ENCODE results near the gene CASP8AP2. TPM values are rescaled to one million over a fixed set of nuclear protein-coding genes. Genes with fewer than 3 reads are reported as not detected.

CASP8AP2 gene
- total and polyA plus RNA-seq, 9 of the 15 experiments (the other 6 are each of a cell fraction or from before 2014, with no cell fraction given) = 10.6 to 30.0 (median 19.1) TPM

DNA sequence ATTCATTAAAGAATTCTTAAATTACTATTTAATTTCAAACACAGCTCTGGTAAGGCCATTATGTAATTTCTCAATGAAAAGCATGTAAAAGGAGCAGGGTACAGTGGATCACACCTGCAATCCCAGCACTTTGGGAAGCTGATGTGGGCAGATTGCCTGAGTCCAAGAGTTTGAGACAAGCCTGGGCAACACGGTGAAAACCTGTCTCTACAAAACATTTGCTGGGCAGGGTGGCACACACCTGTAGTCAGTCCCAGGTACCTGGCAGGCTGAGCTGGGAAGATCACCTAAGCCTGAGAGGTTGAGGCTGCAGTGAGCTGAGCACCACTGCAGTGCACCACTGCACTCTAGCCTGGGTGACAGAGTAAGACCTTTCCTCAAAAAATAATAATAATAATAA is 47.5 kb upstream of the CASP8AP2 start:
- no peaks in the 10 kb centered on the region for H3K9me3 ChIP-seq (replicated peaks; ENCODE audit: control insufficient read depth, insufficient read depth, low read depth, low read length)
- H3K36me3 ChIP-seq (ENCODE audit: control insufficient read depth, insufficient read depth, low read length) = peaks cover 81% of the 10 kb centered on the region
- FAIRE-seq (no peak), DNase-seq (ENCODE audit: extremely low read depth in 1 of 4, low spot score in 3 of 4) (no peak), ATAC-seq (no peak)
- intact Hi-C loops (cut with micrococcal nuclease) = no loop called here
- H3K4me3 ChIP-seq = no peak overlapping the region
- H3K4me1 ChIP-seq (replicated peaks in 1 of 2; ENCODE audit: control insufficient read depth in 2 of 2, insufficient read depth in 2 of 2, low read length in 2 of 2) = no peaks in the 10 kb centered on the region
- no peak overlapping the region for H3K27ac ChIP-seq (ENCODE audit: extremely low read depth, low read depth, low read length)
- 0 out of 3 replicates have a peak, but pooled peaks cover 2% of the 10 kb centered on the region for H3K79me2 ChIP-seq (ENCODE audit: control insufficient read depth, insufficient read depth, low read length)
- no peak overlapping the region for H3K4me2 ChIP-seq (ENCODE audit: insufficient read depth, low read length)
- no peak overlapping the region for H2AFZ ChIP-seq (ENCODE audit: low read depth, low read length)
- POLR2A ChIA-PET = no interaction called here
- H3K27me3 ChIP-seq (ENCODE audit: control insufficient read depth in 2 of 2, insufficient read depth in 2 of 2, low read length in 2 of 2) = no peaks in the 10 kb centered on the region
- CTCF ChIA-PET (ENCODE audit: low intra/inter-chr PET ratio) = no interaction called here
- no peaks in the 10 kb centered on the region for H3K9me1 ChIP-seq (ENCODE audit: control insufficient read depth, insufficient read depth, low read length)
- WGBS (ENCODE audit: insufficient coverage, low coverage, missing lambda C conversion rate) = 60% methylated on average over 1 of the region's 1 CpG
- in situ Hi-C loops (cut with MboI) = no loop called here
- BruUV-seq (replicated peaks) = no TSS peak
- H4K20me1 ChIP-seq (replicated peaks; ENCODE audit: control insufficient read depth, insufficient read depth, low read length) = no peaks in the 10 kb centered on the region
- H3K9ac ChIP-seq (ENCODE audit: insufficient read depth in 1 of 2, low read depth in 2 of 2, low read length in 2 of 2) = no peak overlapping the region
- TF ChIP-seq ZNF444 (CRISPR knock-in tag; IDR thresholded peaks at IDR 0.05) = no peak
- TF ChIP-seq, protein P1, sequence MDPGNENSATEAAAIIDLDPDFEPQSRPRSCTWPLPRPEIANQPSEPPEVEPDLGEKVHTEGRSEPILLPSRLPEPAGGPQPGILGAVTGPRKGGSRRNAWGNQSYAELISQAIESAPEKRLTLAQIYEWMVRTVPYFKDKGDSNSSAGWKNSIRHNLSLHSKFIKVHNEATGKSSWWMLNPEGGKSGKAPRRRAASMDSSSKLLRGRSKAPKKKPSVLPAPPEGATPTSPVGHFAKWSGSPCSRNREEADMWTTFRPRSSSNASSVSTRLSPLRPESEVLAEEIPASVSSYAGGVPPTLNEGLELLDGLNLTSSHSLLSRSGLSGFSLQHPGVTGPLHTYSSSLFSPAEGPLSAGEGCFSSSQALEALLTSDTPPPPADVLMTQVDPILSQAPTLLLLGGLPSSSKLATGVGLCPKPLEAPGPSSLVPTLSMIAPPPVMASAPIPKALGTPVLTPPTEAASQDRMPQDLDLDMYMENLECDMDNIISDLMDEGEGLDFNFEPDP (CRISPR knock-in tag; IDR thresholded peaks at IDR 0.05) = no peak
- no peak for TF ChIP-seq ARHGAP35 (IDR thresholded peaks at IDR 0.05; ENCODE audit: partially characterized antibody)
- no peak for TF ChIP-seq LEF1 (IDR thresholded peaks at IDR 0.05)
- TF ChIP-seq ZNF57 (CRISPR knock-in tag; IDR thresholded peaks at IDR 0.05) = no peak
- no peak for TF ChIP-seq THRAP3 (IDR thresholded peaks at IDR 0.05; ENCODE audit: borderline replicate concordance)
- no peak for TF ChIP-seq HDAC1 (IDR thresholded peaks at IDR 0.05)
- no peak for TF ChIP-seq ZNF121 (CRISPR knock-in tag; conservative IDR thresholded peaks at IDR 0.05)
- no peak for TF ChIP-seq ZNF766 (CRISPR knock-in tag; conservative IDR thresholded peaks at IDR 0.05)
- TF ChIP-seq, protein P2, sequence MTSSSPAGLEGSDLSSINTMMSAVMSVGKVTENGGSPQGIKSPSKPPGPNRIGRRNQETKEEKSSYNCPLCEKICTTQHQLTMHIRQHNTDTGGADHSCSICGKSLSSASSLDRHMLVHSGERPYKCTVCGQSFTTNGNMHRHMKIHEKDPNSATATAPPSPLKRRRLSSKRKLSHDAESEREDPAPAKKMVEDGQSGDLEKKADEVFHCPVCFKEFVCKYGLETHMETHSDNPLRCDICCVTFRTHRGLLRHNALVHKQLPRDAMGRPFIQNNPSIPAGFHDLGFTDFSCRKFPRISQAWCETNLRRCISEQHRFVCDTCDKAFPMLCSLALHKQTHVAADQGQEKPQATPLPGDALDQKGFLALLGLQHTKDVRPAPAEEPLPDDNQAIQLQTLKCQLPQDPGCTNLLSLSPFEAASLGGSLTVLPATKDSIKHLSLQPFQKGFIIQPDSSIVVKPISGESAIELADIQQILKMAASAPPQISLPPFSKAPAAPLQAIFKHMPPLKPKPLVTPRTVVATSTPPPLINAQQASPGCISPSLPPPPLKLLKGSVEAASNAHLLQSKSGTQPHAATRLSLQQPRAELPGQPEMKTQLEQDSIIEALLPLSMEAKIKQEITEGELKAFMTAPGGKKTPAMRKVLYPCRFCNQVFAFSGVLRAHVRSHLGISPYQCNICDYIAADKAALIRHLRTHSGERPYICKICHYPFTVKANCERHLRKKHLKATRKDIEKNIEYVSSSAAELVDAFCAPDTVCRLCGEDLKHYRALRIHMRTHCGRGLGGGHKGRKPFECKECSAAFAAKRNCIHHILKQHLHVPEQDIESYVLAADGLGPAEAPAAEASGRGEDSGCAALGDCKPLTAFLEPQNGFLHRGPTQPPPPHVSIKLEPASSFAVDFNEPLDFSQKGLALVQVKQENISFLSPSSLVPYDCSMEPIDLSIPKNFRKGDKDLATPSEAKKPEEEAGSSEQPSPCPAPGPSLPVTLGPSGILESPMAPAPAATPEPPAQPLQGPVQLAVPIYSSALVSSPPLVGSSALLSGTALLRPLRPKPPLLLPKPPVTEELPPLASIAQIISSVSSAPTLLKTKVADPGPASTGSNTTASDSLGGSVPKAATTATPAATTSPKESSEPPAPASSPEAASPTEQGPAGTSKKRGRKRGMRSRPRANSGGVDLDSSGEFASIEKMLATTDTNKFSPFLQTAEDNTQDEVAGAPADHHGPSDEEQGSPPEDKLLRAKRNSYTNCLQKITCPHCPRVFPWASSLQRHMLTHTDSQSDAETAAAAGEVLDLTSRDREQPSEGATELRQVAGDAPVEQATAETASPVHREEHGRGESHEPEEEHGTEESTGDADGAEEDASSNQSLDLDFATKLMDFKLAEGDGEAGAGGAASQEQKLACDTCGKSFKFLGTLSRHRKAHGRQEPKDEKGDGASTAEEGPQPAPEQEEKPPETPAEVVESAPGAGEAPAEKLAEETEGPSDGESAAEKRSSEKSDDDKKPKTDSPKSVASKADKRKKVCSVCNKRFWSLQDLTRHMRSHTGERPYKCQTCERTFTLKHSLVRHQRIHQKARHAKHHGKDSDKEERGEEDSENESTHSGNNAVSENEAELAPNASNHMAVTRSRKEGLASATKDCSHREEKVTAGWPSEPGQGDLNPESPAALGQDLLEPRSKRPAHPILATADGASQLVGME (CRISPR knock-in tag; IDR thresholded peaks at IDR 0.05) = no peak
- no peak for TF ChIP-seq ZNF324 (CRISPR knock-in tag; IDR thresholded peaks at IDR 0.05)
- TF ChIP-seq ZC3H8 (IDR thresholded peaks at IDR 0.05) = no peak
- TF ChIP-seq, protein P3, sequence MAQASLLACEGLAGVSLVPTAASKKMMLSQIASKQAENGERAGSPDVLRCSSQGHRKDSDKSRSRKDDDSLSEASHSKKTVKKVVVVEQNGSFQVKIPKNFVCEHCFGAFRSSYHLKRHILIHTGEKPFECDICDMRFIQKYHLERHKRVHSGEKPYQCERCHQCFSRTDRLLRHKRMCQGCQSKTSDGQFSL (CRISPR knock-in tag; IDR thresholded peaks at IDR 0.05) = no peak
- TF ChIP-seq, protein P3 (tag; IDR thresholded peaks at IDR 0.05) = no peak
- TF ChIP-seq FOXA3 (CRISPR knock-in tag; conservative IDR thresholded peaks at IDR 0.05 in 1 of 2, IDR thresholded peaks at IDR 0.05 in 1 of 2) = no peak
- no peak for TF ChIP-seq PHF8 (IDR thresholded peaks at IDR 0.05; ENCODE audit: borderline replicate concordance, low read length)
- no peak for TF ChIP-seq PYGO2 (tag; IDR thresholded peaks at IDR 0.05)

All from K562 (cell line).